Adipocyte (in vitro differentiated cells): ENCODE measurements around the gene LAMTOR4.
A peak's percentile ranks its signal among the peaks of the same experiment; 100 is the strongest.

Experiments
- DNase-seq: peaks from one replicate; pipeline ENCODE4 v3.0.0-alpha.2; 2015; ENCODE audit warnings: low read depth
- H3K27me3 ChIP-seq: replicated peaks from 2 replicates; pipeline ENCODE4 v1.7.0; 2013; ENCODE audit warnings: mild to moderate bottlenecking, low read length, moderate library complexity; ENCODE audit not compliant: control insufficient read depth, insufficient read depth
- H3K36me3 ChIP-seq: 2 replicates; pipeline ENCODE4 v1.7.0; 2013; ENCODE audit warnings: low read length, mild to moderate bottlenecking, moderate library complexity; ENCODE audit not compliant: control insufficient read depth, insufficient read depth, severe bottlenecking
- H3K4me1 ChIP-seq: 2 replicates; pipeline ENCODE4 v1.7.0; 2013; ENCODE audit warnings: mild to moderate bottlenecking, low read length, moderate library complexity; ENCODE audit not compliant: control insufficient read depth, insufficient read depth
- H3K4me3 ChIP-seq: 2 replicates; pipeline ENCODE4 v1.7.0; 2013; ENCODE audit warnings: mild to moderate bottlenecking, low read length, moderate library complexity
- H3K9ac ChIP-seq: 2 replicates; pipeline ENCODE4 v1.7.0; 2013; ENCODE audit warnings: mild to moderate bottlenecking, low read length, moderate library complexity
- H3K9me3 ChIP-seq: 2 replicates; pipeline ENCODE4 v1.7.0; 2013; ENCODE audit warnings: mild to moderate bottlenecking, low read length, moderate library complexity; ENCODE audit not compliant: control insufficient read depth

Gene LAMTOR4

DNA sequence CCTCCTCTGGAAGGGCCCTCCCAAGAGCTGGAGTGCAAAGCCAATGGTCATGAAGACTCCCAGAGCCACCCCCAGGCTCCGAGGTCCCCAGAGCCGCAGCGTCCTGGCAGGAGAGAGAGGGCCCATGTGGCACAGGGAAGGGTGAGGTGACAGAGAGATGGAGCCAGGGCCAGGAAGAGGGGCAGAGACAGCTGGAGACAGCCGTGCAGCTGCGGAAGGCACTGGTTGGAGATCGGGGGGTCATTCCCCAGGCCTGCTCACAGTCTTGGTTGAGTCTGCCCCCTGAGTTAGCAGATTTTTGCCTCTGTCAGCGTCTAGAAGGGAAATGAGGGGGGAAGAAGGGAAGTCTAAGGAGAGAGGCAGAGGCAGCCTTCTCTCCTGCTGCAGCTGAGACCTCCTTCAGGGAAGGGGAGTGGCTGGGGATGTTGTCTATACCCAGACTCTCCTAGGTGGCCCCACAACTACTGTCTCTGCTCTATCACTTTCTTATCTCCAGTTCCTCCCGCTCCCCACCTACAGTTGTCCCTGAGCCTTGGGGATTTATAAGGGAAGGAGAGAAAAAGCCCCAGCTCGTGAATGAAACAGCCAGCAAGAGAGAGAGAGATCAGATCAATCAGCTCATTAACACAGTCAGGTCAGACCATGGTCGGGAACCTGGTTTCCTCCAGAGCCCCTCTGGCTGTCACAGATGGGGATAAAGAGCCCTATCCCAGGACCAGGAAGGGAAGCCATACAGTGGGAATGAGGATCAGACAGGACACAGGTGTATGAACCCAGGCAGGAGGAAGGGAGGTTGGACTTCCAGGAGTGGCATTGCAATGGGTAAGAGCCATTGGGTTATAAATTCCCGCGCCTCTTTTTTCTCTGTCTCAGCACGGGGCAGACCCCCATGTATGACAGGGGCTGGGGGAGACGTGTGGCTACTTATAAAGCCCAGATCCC is 18.5 kb downstream of the LAMTOR4 start:
- H3K4me1 ChIP-seq: peaks cover 9% of the 10 kb centered on the region
- no peaks in the 10 kb centered on the region for H3K9me3 ChIP-seq
- no peak overlapping the region for H3K9ac ChIP-seq
- peak overlapping the region; percentile 76 for H3K4me3 ChIP-seq
- no peaks in the 10 kb centered on the region for H3K36me3 ChIP-seq
- H3K27me3 ChIP-seq: peaks cover 8% of the 10 kb centered on the region
- DNase-seq: no peak

DNA sequence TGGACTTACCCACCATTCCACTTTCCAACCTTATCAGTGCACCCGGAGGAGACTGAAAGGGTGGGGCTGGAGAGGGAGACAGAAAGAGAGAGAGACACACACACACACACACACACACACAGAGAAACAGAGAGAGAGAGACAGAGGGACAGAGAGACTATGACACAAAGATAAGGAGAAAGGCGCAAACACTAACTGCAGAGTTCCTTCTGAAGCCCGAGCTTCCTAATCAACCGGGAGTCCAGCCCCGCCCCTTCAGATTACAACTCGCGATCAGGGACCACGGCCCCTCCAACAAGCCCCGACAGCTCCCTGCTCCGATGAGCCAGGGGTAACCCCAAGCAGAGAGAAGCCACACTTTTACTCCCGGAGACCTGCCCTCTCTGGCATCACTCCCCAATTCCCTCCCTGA is 19.2 kb downstream of the LAMTOR4 start:
- Histone ChIP-seq H3K4me3 (peak overlapping the region; percentile 76), H3K4me1 (peaks cover 9% of the 10 kb centered on the region), H3K27me3 (peaks cover 8% of the 10 kb centered on the region), H3K36me3 (no peaks in the 10 kb centered on the region), H3K9me3 (no peaks in the 10 kb centered on the region), H3K9ac (peak overlapping the region; percentile 61)
- peak; percentile 37 for DNase-seq

DNA sequence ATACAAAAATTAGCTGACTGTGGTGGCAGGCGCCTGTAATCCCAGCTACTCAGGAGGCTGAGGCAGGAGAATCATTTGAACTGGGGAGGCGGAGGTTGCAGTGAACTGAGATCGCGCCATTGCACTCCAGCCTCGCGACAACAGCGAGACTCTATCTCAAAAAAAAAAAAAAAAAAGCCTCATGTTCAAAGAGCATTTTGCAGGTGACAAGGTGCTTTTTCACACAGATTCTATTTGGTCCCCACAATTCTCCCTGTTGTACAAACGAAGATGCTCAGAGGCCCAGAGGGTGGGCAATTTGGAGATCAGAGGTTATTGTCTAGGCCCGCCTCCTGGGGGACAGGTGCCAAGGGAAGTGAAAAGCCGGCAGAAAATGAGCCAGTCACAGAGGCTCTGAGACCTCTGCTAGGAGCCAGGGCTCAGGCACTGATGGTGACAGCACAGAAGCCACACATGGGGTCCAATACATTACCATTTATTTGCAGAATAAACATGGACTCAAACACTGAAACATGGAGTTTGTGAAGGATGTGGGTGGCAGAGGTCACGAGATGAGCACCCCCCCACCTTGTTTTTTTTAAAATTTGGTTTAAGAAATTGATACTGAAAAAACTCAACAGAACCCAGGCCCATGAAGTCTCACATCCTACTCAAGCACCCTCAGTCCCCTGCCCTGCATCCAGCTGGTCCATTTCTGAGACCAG is 20.6 kb downstream of the LAMTOR4 start:
- Histone ChIP-seq H3K27me3 (peaks cover 11% of the 10 kb centered on the region), H3K9me3 (no peaks in the 10 kb centered on the region), H3K36me3 (no peaks in the 10 kb centered on the region), H3K4me3 (no peak overlapping the region), H3K9ac (no peak overlapping the region), H3K4me1 (peaks cover 9% of the 10 kb centered on the region)
- DNase-seq: no peak

GRCh38 chr7:100170101-100170897 is 21.6 kb downstream of the LAMTOR4 start:
- Histone ChIP-seq H3K4me3 (no peak overlapping the region), H3K27me3 (peaks cover 19% of the 10 kb centered on the region), H3K9me3 (no peaks in the 10 kb centered on the region), H3K36me3 (no peaks in the 10 kb centered on the region), H3K4me1 (peaks cover 9% of the 10 kb centered on the region), H3K9ac (no peak overlapping the region)
- no peak for DNase-seq

GRCh38 chr7:100171087-100171681 is 22.5 kb downstream of the LAMTOR4 start:
- DNase-seq: no peak
- H3K9me3 ChIP-seq: no peaks in the 10 kb centered on the region
- no peak overlapping the region for H3K9ac ChIP-seq
- peaks cover 21% of the 10 kb centered on the region for H3K27me3 ChIP-seq
- peaks cover 9% of the 10 kb centered on the region for H3K4me1 ChIP-seq
- H3K36me3 ChIP-seq: no peaks in the 10 kb centered on the region
- no peak overlapping the region for H3K4me3 ChIP-seq

GRCh38 chr7:100171840-100172239 is 23.1 kb downstream of the LAMTOR4 start:
- no peak overlapping the region for H3K4me3 ChIP-seq
- peaks cover 9% of the 10 kb centered on the region for H3K4me1 ChIP-seq
- no peak overlapping the region for H3K9ac ChIP-seq
- H3K9me3 ChIP-seq: no peaks in the 10 kb centered on the region
- H3K36me3 ChIP-seq: no peaks in the 10 kb centered on the region
- no peak for DNase-seq
- peaks cover 25% of the 10 kb centered on the region for H3K27me3 ChIP-seq

- Histone ChIP-seq H3K9ac (no peak overlapping the region), H3K4me3 (no peak overlapping the region), H3K9me3 (no peaks in the 10 kb centered on the region), H3K27me3 (peaks cover 20% of the 10 kb centered on the region), H3K36me3 (no peaks in the 10 kb centered on the region), H3K4me1 (no peaks in the 10 kb centered on the region)
- DNase-seq: no peak
Measured at GRCh38 chr7:100173806-100174495, 25.2 kb downstream of the LAMTOR4 start.

GRCh38 chr7:100174582-100174981 is 25.9 kb downstream of the LAMTOR4 start:
- DNase-seq: no peak
- peaks cover 20% of the 10 kb centered on the region for H3K27me3 ChIP-seq
- no peaks in the 10 kb centered on the region for H3K9me3 ChIP-seq
- H3K36me3 ChIP-seq: no peaks in the 10 kb centered on the region
- H3K9ac ChIP-seq: no peak overlapping the region
- H3K4me3 ChIP-seq: no peak overlapping the region
- no peaks in the 10 kb centered on the region for H3K4me1 ChIP-seq

DNA sequence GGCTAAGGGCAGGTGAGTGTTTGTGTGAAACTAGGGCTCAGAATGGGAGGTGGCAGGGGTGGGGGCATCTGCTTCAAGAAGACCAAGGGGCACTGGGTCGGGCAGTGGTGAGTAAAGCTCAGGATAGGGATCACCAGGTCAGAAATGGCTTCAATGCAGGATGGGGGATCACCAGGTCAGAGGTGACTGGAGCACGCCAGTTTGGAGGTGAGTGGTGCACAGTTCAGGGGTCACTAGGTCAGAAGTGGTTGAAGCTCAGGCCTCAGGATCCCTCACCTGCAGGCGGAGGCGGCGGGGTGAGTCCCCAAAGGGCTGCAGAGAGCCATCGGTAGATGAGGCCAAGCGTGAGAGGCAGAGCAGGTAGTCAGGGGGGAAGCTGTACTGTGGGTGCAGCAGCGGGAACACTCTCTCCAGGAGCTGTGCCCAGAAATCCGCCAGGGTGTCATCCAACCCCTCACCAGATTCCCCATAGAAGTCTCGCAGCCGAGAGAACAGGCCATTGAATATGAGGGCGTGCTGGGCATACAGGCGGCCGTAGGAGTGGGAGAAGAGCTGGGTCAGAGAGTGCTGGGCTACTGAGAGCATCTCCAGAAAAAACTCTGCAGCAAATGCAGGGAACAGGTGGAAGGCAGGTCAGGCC is 26.7 kb downstream of the LAMTOR4 start:
- H3K27me3 ChIP-seq: peaks cover 20% of the 10 kb centered on the region
- H3K9me3 ChIP-seq: no peaks in the 10 kb centered on the region
- no peak for DNase-seq
- no peaks in the 10 kb centered on the region for H3K36me3 ChIP-seq
- H3K4me3 ChIP-seq: no peak overlapping the region
- no peaks in the 10 kb centered on the region for H3K4me1 ChIP-seq
- no peak overlapping the region for H3K9ac ChIP-seq
